SJCRH30 (cell line): ENCODE measurements around the gene PLA2G1B. TPM values are rescaled to one million over a fixed set of nuclear protein-coding genes. Genes with fewer than 3 reads are reported as not detected.

Experiments
- DNase-seq, 2 experiments: peaks; one replicate each; pipeline ENCODE4 v3.0.0-alpha.2; 2015 to 2020
- H3K27ac ChIP-seq: fragments of 250-450 bp; sonication (Bioruptor Pico); 2 replicates; pipeline ENCODE4 v1.5.1; 2020; ENCODE audit warnings: mild to moderate bottlenecking, moderate library complexity
- H3K27me3 ChIP-seq: fragments of 250-450 bp; sonication (Bioruptor Pico); 2 replicates; pipeline ENCODE4 v1.5.1; 2020; ENCODE audit warnings: mild to moderate bottlenecking, moderate library complexity
- H3K36me3 ChIP-seq: fragments of 250-450 bp; sonication (Bioruptor Pico); 2 replicates; pipeline ENCODE4 v1.5.1; 2020; ENCODE audit warnings: mild to moderate bottlenecking, moderate library complexity
- H3K4me1 ChIP-seq: fragments of 250-450 bp; sonication (Bioruptor Pico); 2 replicates; pipeline ENCODE4 v1.5.1; 2020; ENCODE audit warnings: mild to moderate bottlenecking, moderate library complexity
- H3K4me3 ChIP-seq: fragments of 250-450 bp; sonication (Bioruptor Pico); 2 replicates; pipeline ENCODE4 v1.5.1; 2020; ENCODE audit warnings: mild to moderate bottlenecking, moderate library complexity
- H3K9me3 ChIP-seq: fragments of 250-450 bp; sonication (Bioruptor Pico); replicated peaks from 2 replicates; pipeline ENCODE4 v1.5.1; 2020; ENCODE audit warnings: mild to moderate bottlenecking, moderate library complexity
- total RNA-seq: library from RNA; depleted of rRNA; stranded (reverse); fragments of >200 nt; shearing (Covaris generic); gene quantifications from 2 replicates; pipeline ENCODE4 v1.2.3, GENCODE V29; 2014; rRNA removed

Gene PLA2G1B
- total RNA-seq, 1 experiment from 2014 or later, result not detected

DNA sequence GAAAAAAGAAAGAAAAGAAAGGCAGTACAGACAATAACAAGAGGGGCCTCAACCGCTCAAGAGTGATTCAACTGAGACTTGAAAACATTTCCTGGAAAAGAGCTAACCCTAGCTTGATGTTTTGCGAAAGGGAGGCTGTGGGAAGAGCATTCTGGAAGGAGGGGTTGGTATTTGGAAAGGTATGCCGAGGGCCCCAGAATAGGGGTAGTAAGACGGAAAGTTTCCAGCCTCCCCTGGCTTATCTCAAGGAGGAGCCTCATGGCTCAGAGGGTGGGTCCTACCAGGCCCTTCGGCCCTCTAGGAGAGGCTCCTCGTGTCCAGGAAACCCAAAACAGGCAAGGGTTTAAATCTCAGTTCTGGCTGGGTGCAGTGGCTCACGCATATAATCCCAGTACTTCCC is 44.3 kb downstream of the PLA2G1B start:
- Histone ChIP-seq H3K4me1 (no peaks in the 10 kb centered on the region; the same call in 1 of the 2 replicates), H3K27ac (no peak overlapping the region), H3K27me3 (no peaks in the 10 kb centered on the region), H3K4me3 (no peak overlapping the region), H3K9me3 (no peaks in the 10 kb centered on the region; the same call in 1 of the 2 replicates), H3K36me3 (no peaks in the 10 kb centered on the region)
- DNase-seq, result no peak

DNA sequence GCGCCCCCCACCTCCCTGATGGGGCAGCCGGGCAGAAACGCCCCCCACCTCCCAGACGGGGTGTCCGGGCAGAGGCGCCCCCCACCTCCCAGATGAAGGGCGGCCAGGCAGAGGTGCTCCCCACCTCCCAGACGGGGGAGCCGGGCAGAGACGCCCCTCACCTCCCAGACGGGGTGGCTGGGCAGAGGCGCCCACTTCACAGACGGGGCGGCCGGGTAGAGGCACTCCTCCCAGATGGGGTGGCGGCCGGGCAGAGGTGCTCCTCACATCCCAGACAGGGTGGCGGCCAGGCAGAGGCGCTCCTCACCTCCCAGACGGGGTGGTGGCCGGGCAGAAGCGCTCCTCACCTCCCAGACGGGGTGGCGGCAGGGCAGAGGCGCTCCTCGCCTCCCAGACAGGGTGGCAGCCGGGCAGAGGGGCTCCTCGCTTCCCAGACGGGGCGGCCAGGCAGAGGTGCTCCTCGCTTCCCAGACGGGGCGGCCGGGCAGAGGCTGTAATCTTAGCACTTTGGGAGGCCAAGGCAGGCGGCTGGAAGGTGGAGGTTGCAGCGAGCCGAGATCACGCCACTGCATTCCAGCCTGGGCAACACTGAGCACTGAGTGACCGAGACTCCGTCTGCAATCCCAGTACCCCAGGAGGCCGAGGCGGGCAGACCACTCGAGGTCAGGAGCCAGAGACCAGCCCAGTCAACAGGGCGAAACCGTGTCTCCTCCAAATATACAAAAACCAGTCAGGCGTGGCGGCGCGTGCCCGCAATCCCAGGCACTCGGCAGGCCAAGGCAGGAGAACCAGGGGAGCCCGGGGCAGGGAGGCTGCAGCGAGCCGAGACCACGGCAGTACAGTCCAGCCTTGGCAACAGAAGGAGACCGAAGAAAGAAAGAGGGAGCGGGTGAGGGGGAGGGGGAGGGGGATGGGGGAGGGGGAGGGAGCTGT is 49.2 kb downstream of the PLA2G1B start:
- DNase-seq, result no peak
- no peaks in the 10 kb centered on the region for H3K36me3 ChIP-seq
- no peak overlapping the region for H3K27ac ChIP-seq
- H3K4me1 ChIP-seq, result no peaks in the 10 kb centered on the region
- no peaks in the 10 kb centered on the region for H3K27me3 ChIP-seq
- H3K9me3 ChIP-seq, result no peaks in the 10 kb centered on the region; the same call in 1 of the 2 replicates
- no peak overlapping the region for H3K4me3 ChIP-seq

DNA sequence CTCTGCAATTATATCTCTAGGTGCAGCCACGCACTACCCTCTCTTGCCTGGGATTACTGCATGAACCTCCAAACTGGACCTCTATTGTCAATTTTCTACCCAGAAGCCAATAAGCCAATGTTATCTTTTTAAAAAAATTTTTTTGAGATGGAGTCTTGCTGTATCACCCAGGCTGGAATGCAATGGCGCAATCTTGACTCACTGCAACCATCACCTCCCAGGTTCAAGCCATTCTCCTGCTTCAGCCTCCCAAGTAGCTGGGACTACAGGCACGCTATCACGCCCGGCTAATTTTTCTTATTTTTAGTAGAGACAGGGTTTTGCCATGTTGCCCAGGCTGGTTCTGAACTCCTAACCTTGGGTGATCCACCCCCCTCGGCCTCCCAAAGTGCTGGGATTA is 50.8 kb downstream of the PLA2G1B start:
- no peaks in the 10 kb centered on the region for H3K4me1 ChIP-seq
- no peaks in the 10 kb centered on the region for H3K36me3 ChIP-seq
- H3K9me3 ChIP-seq, result no peaks in the 10 kb centered on the region; the same call in 1 of the 2 replicates
- no peak overlapping the region for H3K27ac ChIP-seq
- no peak overlapping the region for H3K4me3 ChIP-seq
- no peak for DNase-seq
- no peaks in the 10 kb centered on the region for H3K27me3 ChIP-seq

Other genes with a start within 250 kb of the PLA2G1B start
- gene RAB35, start 211.0 kb downstream of the PLA2G1B start, total RNA-seq, result 25.4 and 27.6 TPM in 2 replicates
- 49.7 and 61.9 TPM in 2 replicates for gene GCN1, start 133.1 kb downstream of the PLA2G1B start, total RNA-seq
- gene RPLP0, start 126.7 kb downstream of the PLA2G1B start, total RNA-seq, result 2,854 and 3,078 TPM in 2 replicates
- gene PXN, start 62.0 kb downstream of the PLA2G1B start, total RNA-seq, result 23.2 and 29.7 TPM in 2 replicates
- under 0.01 TPM in 1 of 2 replicates, not detected in the other for gene RNU4-2, start 35.9 kb downstream of the PLA2G1B start, total RNA-seq
- under 0.01 TPM in 2 replicates for gene RNU4-1, start 34.5 kb downstream of the PLA2G1B start, total RNA-seq
- gene SIRT4, start 25.5 kb downstream of the PLA2G1B start, total RNA-seq, result 4.0 and 5.5 TPM in 2 replicates
- gene MSI1, start 41.4 kb upstream of the PLA2G1B start, total RNA-seq, result 4.8 and 5.4 TPM in 2 replicates
- 423 and 488 TPM in 2 replicates for gene COX6A1, start 110.3 kb upstream of the PLA2G1B start, total RNA-seq
- gene TRIAP1, start 118.6 kb upstream of the PLA2G1B start, total RNA-seq, result 43.4 and 45.5 TPM in 2 replicates
- gene GATC, start 118.7 kb upstream of the PLA2G1B start, total RNA-seq, result 29.8 and 31.4 TPM in 2 replicates
- 120 and 136 TPM in 2 replicates for gene SRSF9, start 142.0 kb upstream of the PLA2G1B start, total RNA-seq
- 446 and 452 TPM in 2 replicates for gene DYNLL1, start 168.3 kb upstream of the PLA2G1B start, total RNA-seq
- gene COQ5, start 201.4 kb upstream of the PLA2G1B start, total RNA-seq, result 30.3 and 34.2 TPM in 2 replicates
- 43.9 and 48.5 TPM in 2 replicates for gene RNF10, start 206.6 kb upstream of the PLA2G1B start, total RNA-seq